HFFc6 (cell line): ENCODE data around the gene CDH13. TPM values are rescaled to one million over a fixed set of nuclear protein-coding genes. Genes with fewer than 3 reads are reported as not detected.

Experiments used
- DNase-seq: peaks from one replicate; pipeline ENCODE4 v3.0.0-alpha.2; 2018
- H3K27ac Mint-ChIP-seq: 2 replicates; pipeline ENCODE4 v1.8.0; 2020; ENCODE audit warnings: mild to moderate bottlenecking, mixed read lengths
- H3K27me3 Mint-ChIP-seq: 2 replicates; pipeline ENCODE4 v1.8.0; 2021; ENCODE audit warnings: mild to moderate bottlenecking, moderate library complexity, mixed read lengths; ENCODE audit not compliant: insufficient read depth
- H3K36me3 Mint-ChIP-seq: 2 replicates; pipeline ENCODE4 v1.8.0; 2021; ENCODE audit warnings: low read depth, mixed read lengths
- H3K4me1 Mint-ChIP-seq: 2 replicates; pipeline ENCODE4 v1.8.0; 2020; ENCODE audit warnings: low read depth, mixed read lengths
- H3K4me3 Mint-ChIP-seq: 2 replicates; pipeline ENCODE4 v1.8.0; 2020; ENCODE audit warnings: mild to moderate bottlenecking, moderate library complexity, mixed read lengths
- H3K9me3 Mint-ChIP-seq: 2 replicates; pipeline ENCODE4 v1.8.0; 2020; ENCODE audit warnings: mild to moderate bottlenecking, mixed read lengths
- CTCF ChIP-seq: fragments of 200-600 bp; sonication (generic); IDR thresholded peaks from 2 replicates; pipeline ENCODE4 v1.5.0; 2021; ENCODE audit warnings: antibody characterized with exemption, mild to moderate bottlenecking
- total RNA-seq, 6 experiments: library from RNA; stranded (reverse); fragmentation: NEBNext Ultra II Directional; extraction: Animal tissue kit (Norgen Biotek cat#: 25700); gene quantifications; 2 replicates in 1 of 6; 3 replicates in 5 of 6; pipeline ENCODE4 v1.2.3, GENCODE V29; 2021

CDH13 gene
- total RNA-seq, 6 experiments from 2014 or later, result 3.6 to 14.7 (median 4.7) TPM

- Mint-ChIP-seq H3K4me1 (peaks cover 68% of the 10 kb centered on the region), H3K27me3 (peaks cover 2% of the 10 kb centered on the region; the same call in 1 of the 2 replicates), H3K9me3 (no peaks in the 10 kb centered on the region)
These were observed 125.4 kb downstream of the CDH13 start for GRCh38 chr16:82752172-82752571.

GRCh38 chr16:82753821-82754220, 127.1 kb downstream of the CDH13 start:
- Mint-ChIP-seq H3K9me3 (no peaks in the 10 kb centered on the region), H3K27me3 (peaks cover 2% of the 10 kb centered on the region), H3K4me3 (no peak overlapping the region; the same call in 1 of the 2 replicates), H3K36me3 (no peaks in the 10 kb centered on the region), H3K27ac (peak overlapping the region; percentile 45; the same call in 1 of the 2 replicates), H3K4me1 (peaks cover 69% of the 10 kb centered on the region)
- no peak for TF ChIP-seq CTCF
- DNase-seq, result peak; percentile 56

More at GRCh38 chr16:82752172-82752571, 125.4 kb downstream of the CDH13 start:
- DNase-seq, result no peak
- TF ChIP-seq CTCF, result no peak
- H3K27ac Mint-ChIP-seq, result no peak overlapping the region
- H3K36me3 Mint-ChIP-seq, result no peaks in the 10 kb centered on the region
- H3K4me3 Mint-ChIP-seq, result no peak overlapping the region

- Mint-ChIP-seq H3K27ac (no peak overlapping the region; the same call in 1 of the 2 replicates), H3K4me3 (no peak overlapping the region), H3K9me3 (no peaks in the 10 kb centered on the region), H3K4me1 (peaks cover 65% of the 10 kb centered on the region), H3K27me3 (no peaks in the 10 kb centered on the region; the same call in 1 of the 2 replicates), H3K36me3 (no peaks in the 10 kb centered on the region)
- DNase-seq, result no peak
- no peak for TF ChIP-seq CTCF
These were observed 128.1 kb downstream of the CDH13 start for GRCh38 chr16:82754716-82755513.

- Mint-ChIP-seq H3K4me1 (peaks cover 61% of the 10 kb centered on the region), H3K36me3 (no peaks in the 10 kb centered on the region), H3K27ac (peak overlapping the region; percentile 72), H3K9me3 (no peaks in the 10 kb centered on the region), H3K4me3 (no peak overlapping the region), H3K27me3 (peaks cover 1% of the 10 kb centered on the region)
- DNase-seq, result no peak
- TF ChIP-seq CTCF, result peak; percentile 60
These were observed 129.0 kb downstream of the CDH13 start for GRCh38 chr16:82755570-82756282.

- Mint-ChIP-seq H3K4me3 (no peak overlapping the region), H3K4me1 (peaks cover 60% of the 10 kb centered on the region), H3K36me3 (no peaks in the 10 kb centered on the region), H3K27ac (peak overlapping the region; percentile 72; the same call in 1 of the 2 replicates), H3K27me3 (peaks cover 2% of the 10 kb centered on the region), H3K9me3 (no peaks in the 10 kb centered on the region)
- peak; percentile 35 for DNase-seq
- TF ChIP-seq CTCF, result no peak
These were observed 129.5 kb downstream of the CDH13 start for GRCh38 chr16:82756283-82756599.
